Kidney (tissue), 14 donors: ENCODE measurements around the gene PGLYRP1. TPM values are rescaled to one million over a fixed set of nuclear protein-coding genes. Genes with fewer than 3 reads are reported as not detected.

Experiments
- DNase-seq, 5 donors: peaks; one replicate each; pipeline ENCODE4 v3.0.0-alpha.2; 2013 to 2020
- FAIRE-seq: peaks from 2 replicates; lab custom pipeline; 2012; peaks lifted over from hg19 to GRCh38; lab: Jason Lieb, UNC
- H3K27ac ChIP-seq, 2 donors: one replicate each; pipeline ENCODE4 v1.7.0; 2013; ENCODE audit warnings: low read depth in 2 of 2, low read length in 2 of 2, inconsistent platforms in 1 of 2
- H3K27me3 ChIP-seq: one replicate; pipeline ENCODE4 v1.7.1; 2013; ENCODE audit warnings: low read length, inconsistent platforms; ENCODE audit not compliant: control insufficient read depth, insufficient read depth
- H3K36me3 ChIP-seq, 3 donors: one replicate each; pipeline versions ENCODE4 v1.7.0 to v1.7.1; 2013; ENCODE audit warnings: low read length in 3 of 3, control low read depth in 1 of 3, inconsistent platforms in 1 of 3; ENCODE audit not compliant: insufficient read depth in 3 of 3, control insufficient read depth in 2 of 3
- H3K4me1 ChIP-seq, 3 donors: one replicate each; pipeline versions ENCODE4 v1.7.0 to v1.7.1; 2013; ENCODE audit warnings: low read length in 3 of 3, inconsistent platforms in 1 of 3, low read depth in 1 of 3; ENCODE audit not compliant: control insufficient read depth in 2 of 3, insufficient read depth in 2 of 3
- H3K4me3 ChIP-seq, 3 donors: one replicate each; pipeline versions ENCODE4 v1.7.0 to v1.8.1; 2013; ENCODE audit warnings: low read length in 3 of 3, control low read depth in 1 of 3, inconsistent platforms in 1 of 3
- H3K9ac ChIP-seq, 3 donors: one replicate each; pipeline versions ENCODE4 v1.7.0 to v1.7.1; 2013; ENCODE audit warnings: low read length in 3 of 3, control low read depth in 1 of 3, inconsistent platforms in 1 of 3
- H3K9me3 ChIP-seq, 3 donors: one replicate each; pipeline versions ENCODE4 v1.7.0 to v1.7.1; 2013; ENCODE audit warnings: low read length in 3 of 3, control low read depth in 1 of 3, inconsistent platforms in 1 of 3; ENCODE audit not compliant: control insufficient read depth in 2 of 3, insufficient read depth in 1 of 3
- intact Hi-C: fragments of 100-400 bp; cut with DNase I; formaldehyde crosslinking; loops from one replicate; pipeline ENCODE4 v1.11.1; 2022
- microRNA-seq: library from miRNA; unstranded; fragments of <30 nt; microRNA quantifications from one replicate; pipeline ENCODE4 v1.2.0, GENCODE V29; 2020
- polyA plus RNA-seq: library from polyadenylated mRNA; stranded (reverse); fragments of 350-450 nt; fragmentation: Illumina TruSeq; extraction: RNeasy Lipid Tissue Mini Kit (QIAGEN cat#74804); gene quantifications from one replicate; pipeline ENCODE4 v1.2.3, GENCODE V29; 2014; ENCODE audit warnings: low read depth, low replicate concordance; ENCODE audit not compliant: insufficient read depth
- total RNA-seq: library from RNA; stranded (reverse); fragmentation: NEBNext Ultra II Directional; extraction: Animal tissue kit (Norgen Biotek cat#: 25700); gene quantifications from one replicate; pipeline ENCODE4 v1.2.1, GENCODE V29; 2021
- TF ChIP-seq, protein P1 (sequence below): IDR thresholded peaks from 3 replicates; pipeline ENCODE4 v1.5.1; 2012; ENCODE audit warnings: mild to moderate bottlenecking, moderate library complexity, borderline replicate concordance; ENCODE audit not compliant: insufficient read depth; ENCODE audit errors: extremely low read depth
- donor health status: control.
- donor health status: control.
- donor health status: control.
- donor health status: control.
- donor health status: control.
- donor health status: DM: yes; HTN: yes; CAD: no.
- donor health status: Normal renal cell carcinoma (clear cell type).

The PGLYRP1 gene
- total and polyA plus RNA-seq, 2 donors from 2014 or later = not detected

DNA sequence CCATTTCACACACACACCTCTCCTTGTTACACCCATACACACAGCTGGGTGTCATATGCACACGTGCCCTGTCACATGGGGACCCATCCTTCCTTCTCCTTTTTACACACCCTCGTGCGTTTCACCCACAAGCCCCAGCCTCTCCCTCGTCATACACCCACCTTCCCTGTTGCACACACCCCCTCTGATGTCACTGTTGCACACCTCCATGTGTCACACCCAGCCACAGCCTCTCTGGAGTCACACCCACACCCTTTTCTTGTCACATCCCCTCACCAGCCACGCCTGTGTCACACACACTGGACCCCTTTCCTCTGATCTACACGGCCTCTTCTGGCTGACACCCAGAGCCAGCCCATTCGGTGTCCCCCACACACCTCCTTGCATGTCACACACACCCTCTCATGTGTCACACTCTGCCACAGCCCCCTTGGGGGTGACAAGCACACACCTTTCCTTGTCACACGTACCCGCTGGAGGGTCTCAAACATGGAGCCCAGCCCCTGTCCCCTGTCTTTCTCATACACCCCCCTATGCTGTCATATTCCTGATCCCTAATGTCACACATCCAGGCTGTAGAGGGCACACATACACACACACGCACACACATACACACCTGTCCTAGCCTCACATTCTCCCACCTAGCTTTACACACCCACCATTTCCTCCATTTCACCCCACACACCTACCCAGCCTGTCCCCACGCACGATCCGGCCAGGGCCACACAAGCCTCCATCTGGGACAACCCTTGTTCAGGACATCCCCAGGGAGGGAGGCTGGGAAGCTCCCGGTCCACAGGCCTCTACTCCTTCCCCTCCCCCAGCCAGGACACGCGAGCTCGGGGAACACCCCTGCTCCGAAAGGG, 50.5 kb downstream of the PGLYRP1 start:
- Histone ChIP-seq H3K36me3 (no peaks in the 10 kb centered on the region), H3K9ac (peak overlapping the region in 1 of 3 donors; percentile 23), H3K27me3 (peaks cover 25% of the 10 kb centered on the region), H3K9me3 (no peaks in the 10 kb centered on the region), H3K27ac (peak overlapping the region; percentile 23 to 63), H3K4me3 (peak overlapping the region; percentile 30 to 42 (median 35)), H3K4me1 (no peaks in the 10 kb centered on the region)
- DNase-seq (no peak), FAIRE-seq (no peak)
- TF ChIP-seq, protein P1, sequence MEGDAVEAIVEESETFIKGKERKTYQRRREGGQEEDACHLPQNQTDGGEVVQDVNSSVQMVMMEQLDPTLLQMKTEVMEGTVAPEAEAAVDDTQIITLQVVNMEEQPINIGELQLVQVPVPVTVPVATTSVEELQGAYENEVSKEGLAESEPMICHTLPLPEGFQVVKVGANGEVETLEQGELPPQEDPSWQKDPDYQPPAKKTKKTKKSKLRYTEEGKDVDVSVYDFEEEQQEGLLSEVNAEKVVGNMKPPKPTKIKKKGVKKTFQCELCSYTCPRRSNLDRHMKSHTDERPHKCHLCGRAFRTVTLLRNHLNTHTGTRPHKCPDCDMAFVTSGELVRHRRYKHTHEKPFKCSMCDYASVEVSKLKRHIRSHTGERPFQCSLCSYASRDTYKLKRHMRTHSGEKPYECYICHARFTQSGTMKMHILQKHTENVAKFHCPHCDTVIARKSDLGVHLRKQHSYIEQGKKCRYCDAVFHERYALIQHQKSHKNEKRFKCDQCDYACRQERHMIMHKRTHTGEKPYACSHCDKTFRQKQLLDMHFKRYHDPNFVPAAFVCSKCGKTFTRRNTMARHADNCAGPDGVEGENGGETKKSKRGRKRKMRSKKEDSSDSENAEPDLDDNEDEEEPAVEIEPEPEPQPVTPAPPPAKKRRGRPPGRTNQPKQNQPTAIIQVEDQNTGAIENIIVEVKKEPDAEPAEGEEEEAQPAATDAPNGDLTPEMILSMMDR = no peak
- intact Hi-C loops = no loop called here

DNA sequence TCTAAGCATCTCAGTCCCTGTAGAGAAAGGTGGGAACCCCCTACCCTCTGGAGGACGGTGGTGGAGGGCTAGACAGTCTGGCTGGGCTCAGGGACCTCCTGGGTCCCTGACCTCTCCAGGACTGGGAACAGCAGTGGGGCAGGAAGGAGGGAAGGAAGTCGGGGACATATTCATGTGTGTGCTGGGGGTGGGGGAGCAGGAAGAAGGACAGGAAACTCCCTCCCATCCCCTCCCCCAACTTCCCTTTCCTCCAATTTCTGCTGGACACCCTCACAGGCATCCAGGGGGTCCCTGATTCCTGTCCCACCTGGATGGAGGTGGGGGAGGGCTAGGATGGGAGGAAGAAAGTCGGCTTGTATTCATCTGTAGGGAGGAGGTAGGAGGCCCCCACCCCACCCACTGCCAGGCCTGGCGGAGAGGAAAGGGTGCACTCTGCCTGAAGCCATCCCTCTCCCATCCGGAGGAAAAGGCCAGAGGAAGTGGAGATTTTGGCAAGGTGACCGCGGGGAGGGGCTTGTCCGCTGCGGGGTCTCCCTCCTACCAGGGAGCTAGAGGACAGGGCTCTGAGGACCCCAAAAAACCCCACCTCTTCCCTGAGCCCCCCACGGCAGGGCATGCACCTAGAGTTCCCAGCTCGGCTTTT, 51.5 kb downstream of the PGLYRP1 start:
- intact Hi-C loops = no loop called here
- FAIRE-seq (no peak), DNase-seq (no peak)
- Histone ChIP-seq H3K9ac (no peak overlapping the region), H3K9me3 (no peaks in the 10 kb centered on the region), H3K36me3 (no peaks in the 10 kb centered on the region), H3K27ac (peak overlapping the region; percentile 23 to 63), H3K4me3 (peak overlapping the region in 2 of 3 donors; percentile 35 to 42), H3K4me1 (no peaks in the 10 kb centered on the region), H3K27me3 (peaks cover 25% of the 10 kb centered on the region)
- TF ChIP-seq, protein P1 = no peak

DNA sequence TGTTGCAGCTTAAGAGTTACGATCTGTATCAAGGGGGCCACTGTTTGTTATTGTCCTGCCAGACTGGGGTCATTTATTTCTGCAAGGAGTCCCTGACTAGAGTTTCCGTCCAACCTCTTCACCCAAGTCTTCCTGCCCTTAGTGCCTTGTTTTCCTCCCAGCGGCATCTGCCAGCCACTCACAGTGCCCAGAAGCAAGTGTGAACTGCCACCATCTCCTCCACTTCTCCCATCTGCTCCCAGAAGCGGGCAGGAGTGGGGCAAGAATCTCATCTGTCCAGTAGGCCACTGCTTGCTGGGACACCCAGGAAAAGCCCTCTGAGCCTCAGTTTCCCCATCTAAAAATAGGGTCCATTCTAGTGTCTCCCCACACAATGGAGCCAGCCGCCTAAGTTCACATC, 53.2 kb downstream of the PGLYRP1 start:
- H3K4me3 ChIP-seq = no peak overlapping the region
- intact Hi-C loops = no loop called here
- TF ChIP-seq, protein P1 = no peak
- DNase-seq (no peak), FAIRE-seq (no peak)
- no peaks in the 10 kb centered on the region for H3K9me3 ChIP-seq
- H3K9ac ChIP-seq = no peak overlapping the region
- peaks cover 17% of the 10 kb centered on the region for H3K27me3 ChIP-seq
- no peak overlapping the region for H3K27ac ChIP-seq
- no peaks in the 10 kb centered on the region for H3K36me3 ChIP-seq
- H3K4me1 ChIP-seq = no peaks in the 10 kb centered on the region

Small RNAs within 50 kb of the gene (microRNA-seq; reads per million reads assigned to microRNA genes)
- 128 reads per million, percentile 56 among the genes with 10 or more reads in this experiment for gene MIR769

Other genes starting within 250 kb of the PGLYRP1 start
- gene DMPK, start 240.6 kb downstream of the PGLYRP1 start, total RNA-seq = 63.0 TPM
- gene DMPK, start 240.6 kb downstream of the PGLYRP1 start, polyA plus RNA-seq = 31.3 TPM
- 60.9 TPM for gene DMWD, start 230.2 kb downstream of the PGLYRP1 start, total RNA-seq
- gene DMWD, start 230.2 kb downstream of the PGLYRP1 start, polyA plus RNA-seq = 22.2 TPM
- gene RSPH6A, start 207.7 kb downstream of the PGLYRP1 start, total RNA-seq = 0.13 TPM
- not detected for gene RSPH6A, start 207.7 kb downstream of the PGLYRP1 start, polyA plus RNA-seq
- gene SYMPK, start 159.9 kb downstream of the PGLYRP1 start, total RNA-seq = 77.4 TPM
- 61.5 TPM for gene SYMPK, start 159.9 kb downstream of the PGLYRP1 start, polyA plus RNA-seq
- 3.7 TPM for gene FOXA3, start 158.7 kb downstream of the PGLYRP1 start, total RNA-seq
- gene FOXA3, start 158.7 kb downstream of the PGLYRP1 start, polyA plus RNA-seq = 1.8 TPM
- gene IRF2BP1, start 136.9 kb downstream of the PGLYRP1 start, total RNA-seq = 23.2 TPM
- gene IRF2BP1, start 136.9 kb downstream of the PGLYRP1 start, polyA plus RNA-seq = 18.2 TPM
- gene MYPOP, start 120.4 kb downstream of the PGLYRP1 start, total RNA-seq = 6.7 TPM
- gene MYPOP, start 120.4 kb downstream of the PGLYRP1 start, polyA plus RNA-seq = 11.7 TPM
- not detected for gene NANOS2, start 108.3 kb downstream of the PGLYRP1 start, total RNA-seq
- gene NANOS2, start 108.3 kb downstream of the PGLYRP1 start, polyA plus RNA-seq = not detected
- 8.5 TPM for gene NOVA2, start 49.2 kb downstream of the PGLYRP1 start, total RNA-seq
- gene NOVA2, start 49.2 kb downstream of the PGLYRP1 start, polyA plus RNA-seq = 0.95 TPM
- gene CCDC61, start 27.6 kb downstream of the PGLYRP1 start, total RNA-seq = 22.2 TPM
- 17.8 TPM for gene CCDC61, start 27.6 kb downstream of the PGLYRP1 start, polyA plus RNA-seq
- gene IGFL4, start 17.9 kb upstream of the PGLYRP1 start, total RNA-seq = not detected
- gene IGFL4, start 17.9 kb upstream of the PGLYRP1 start, polyA plus RNA-seq = not detected
- not detected for gene IGFL3, start 101.6 kb upstream of the PGLYRP1 start, total RNA-seq
- gene IGFL3, start 101.6 kb upstream of the PGLYRP1 start, polyA plus RNA-seq = not detected
- not detected for gene IGFL2, start 125.2 kb upstream of the PGLYRP1 start, total RNA-seq
- not detected for gene IGFL2, start 125.2 kb upstream of the PGLYRP1 start, polyA plus RNA-seq
- gene IGFL1, start 206.7 kb upstream of the PGLYRP1 start, total RNA-seq = not detected
- not detected for gene IGFL1, start 206.7 kb upstream of the PGLYRP1 start, polyA plus RNA-seq